GM23338 (cell line): ENCODE results near the gene LEPR. TPM values are rescaled to one million over a fixed set of nuclear protein-coding genes. Genes with fewer than 3 reads are reported as not detected.

Experiments used
- ATAC-seq: fragments of 200-7000 bp; cut with Tn5 transposase; 3 replicates; pipeline ENCODE4 v1.9.1; 2020
- DNase-seq: peaks from one replicate; pipeline ENCODE4 v3.0.0-alpha.2; 2015; ENCODE audit warnings: low spot score
- H2AFZ ChIP-seq: fragments of 200-600 bp; sonication (generic); 2 replicates; pipeline ENCODE4 v1.8.0; 2016; ENCODE audit warnings: antibody characterized with exemption, mild to moderate bottlenecking, moderate library complexity
- H3F3A ChIP-seq: fragments of 200-600 bp; sonication (generic); replicated peaks from 2 replicates; pipeline ENCODE4 v1.8.0; 2017; ENCODE audit warnings: antibody characterized with exemption, mixed run types, low read depth
- H3K27ac ChIP-seq: fragments of 200-600 bp; sonication (generic); 2 replicates; pipeline ENCODE4 v1.6.1; 2016; ENCODE audit warnings: low read depth
- H3K27me3 ChIP-seq: fragments of 200-600 bp; sonication (generic); 2 replicates; pipeline ENCODE4 v1.8.0; 2016; ENCODE audit warnings: mild to moderate bottlenecking, mixed run types, moderate library complexity; ENCODE audit not compliant: insufficient read depth
- H3K36me3 ChIP-seq: fragments of 200-600 bp; sonication (generic); 2 replicates; pipeline ENCODE4 v1.8.0; 2016; ENCODE audit warnings: mild to moderate bottlenecking; ENCODE audit not compliant: insufficient read depth
- H3K4me1 ChIP-seq: fragments of 200-600 bp; sonication (generic); 2 replicates; pipeline ENCODE4 v1.8.0; 2016; ENCODE audit warnings: mild to moderate bottlenecking, moderate library complexity; ENCODE audit not compliant: insufficient read depth
- H3K4me2 ChIP-seq: fragments of 200-600 bp; sonication (generic); 2 replicates; pipeline ENCODE4 v1.7.1; 2017; ENCODE audit warnings: mixed run types
- H3K4me3 ChIP-seq: fragments of 200-600 bp; sonication (generic); 2 replicates; pipeline ENCODE4 v1.6.1; 2016; ENCODE audit warnings: mixed run types
- H3K79me2 ChIP-seq: fragments of 200-600 bp; sonication (generic); replicated peaks from 2 replicates; pipeline ENCODE4 v1.8.0; 2017; ENCODE audit warnings: mild to moderate bottlenecking; ENCODE audit not compliant: insufficient read depth
- H3K9me2 ChIP-seq: fragments of 200-600 bp; sonication (generic); 2 replicates; pipeline ENCODE4 v1.8.0; 2017; ENCODE audit not compliant: insufficient read depth
- H4K20me1 ChIP-seq: fragments of 200-600 bp; sonication (generic); replicated peaks from 2 replicates; pipeline ENCODE4 v1.8.0; 2017; ENCODE audit warnings: mild to moderate bottlenecking; ENCODE audit not compliant: insufficient read depth
- H3K27ac Mint-ChIP-seq: 2 replicates; pipeline ENCODE4 v1.8.0; 2020; ENCODE audit warnings: inconsistent platforms, mild to moderate bottlenecking, moderate library complexity, mixed read lengths
- H3K27me3 Mint-ChIP-seq: 3 replicates; pipeline ENCODE4 v1.8.0; 2022; ENCODE audit warnings: low read depth, mild to moderate bottlenecking, moderate library complexity, mixed read lengths, inconsistent platforms; ENCODE audit not compliant: insufficient read depth, poor library complexity
- H3K36me3 Mint-ChIP-seq: 3 replicates; pipeline ENCODE4 v1.8.0; 2021; ENCODE audit warnings: low read depth, mild to moderate bottlenecking, inconsistent platforms, moderate library complexity, mixed read lengths
- H3K4me1 Mint-ChIP-seq: 3 replicates; pipeline ENCODE4 v1.8.0; 2020; ENCODE audit warnings: mild to moderate bottlenecking, inconsistent platforms, mixed read lengths
- H3K4me3 Mint-ChIP-seq: 3 replicates; pipeline ENCODE4 v1.8.0; 2021; ENCODE audit warnings: moderate library complexity, mild to moderate bottlenecking, inconsistent platforms, mixed read lengths
- H3K9me3 Mint-ChIP-seq: 3 replicates; pipeline ENCODE4 v1.8.0; 2020; ENCODE audit warnings: moderate library complexity, mild to moderate bottlenecking, inconsistent platforms, mixed read lengths
- EZH2 ChIP-seq: fragments of 200-600 bp; sonication (generic); IDR thresholded peaks from one replicate; pipeline ENCODE4 v1.8.0; 2017; ENCODE audit warnings: antibody characterized with exemption, mild to moderate bottlenecking, low read depth; ENCODE audit not compliant: unreplicated experiment
- JUNB ChIP-seq: IDR thresholded peaks from one replicate; pipeline ENCODE4 v1.6.1; 2016; ENCODE audit warnings: antibody characterized with exemption; ENCODE audit not compliant: unreplicated experiment
- STAT1 ChIP-seq: IDR thresholded peaks from one replicate; pipeline ENCODE4 v1.6.1; 2016; ENCODE audit warnings: antibody characterized with exemption; ENCODE audit not compliant: unreplicated experiment
- ZNF114 ChIP-seq: fragments of 250-450 bp; sonication (Bioruptor Pico); IDR thresholded peaks from 2 replicates; pipeline ENCODE4 v1.5.0; 2020; ENCODE audit warnings: mild to moderate bottlenecking, moderate library complexity
- ZNF331 ChIP-seq: fragments of 250-450 bp; sonication (Bioruptor Pico); IDR thresholded peaks from 2 replicates; pipeline ENCODE4 v1.5.0; 2020; ENCODE audit warnings: low read depth, mild to moderate bottlenecking, moderate library complexity
- polyA plus RNA-seq: library from polyadenylated mRNA; unstranded; fragments of >200 nt; fragmentation: Nextera tagmentation; extraction: Ambion mirVana; gene quantifications from 2 replicates; pipeline ENCODE4 v1.2.1, GENCODE V29; 2016
- total RNA-seq: library from RNA; depleted of rRNA; stranded (reverse); fragments of >200 nt; shearing (Covaris generic); gene quantifications from 2 replicates; pipeline ENCODE4 v1.2.3, GENCODE V29; 2014
- TF ChIP-seq, protein P1 (sequence below): IDR thresholded peaks from one replicate; pipeline ENCODE4 v1.6.1; 2018; ENCODE audit warnings: antibody characterized with exemption; ENCODE audit not compliant: unreplicated experiment
- TF ChIP-seq, protein P2 (sequence below): IDR thresholded peaks from 2 replicates; pipeline ENCODE4 v1.6.1; 2016; ENCODE audit warnings: antibody characterized with exemption
- TF ChIP-seq, protein P3 (sequence below): fragments of 250-450 bp; sonication (Bioruptor Pico); IDR thresholded peaks from 2 replicates; pipeline ENCODE4 v1.5.0; 2020; ENCODE audit warnings: mild to moderate bottlenecking, moderate library complexity

LEPR gene
- total and polyA plus RNA-seq, 2 experiments from 2014 or later: 2.1 to 4.7 TPM

DNA sequence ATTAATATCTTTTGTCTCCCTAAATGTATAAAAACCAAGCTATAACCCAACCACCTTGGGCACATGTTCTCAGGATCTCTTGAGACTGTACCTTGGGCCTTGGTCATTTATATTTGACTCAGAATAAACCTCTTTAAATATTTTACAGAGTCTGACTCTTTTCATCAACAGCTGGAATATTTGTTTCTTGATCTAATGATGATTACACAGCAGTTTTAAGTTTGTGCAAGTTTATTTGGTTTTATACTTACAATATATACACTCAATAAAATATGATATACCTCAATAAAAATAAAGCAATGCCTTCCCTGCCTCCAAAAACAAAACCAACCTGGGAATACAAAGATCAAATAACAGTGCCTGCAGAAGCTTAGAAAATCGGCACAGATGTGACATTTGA, 22.0 kb downstream of the LEPR start (continued):
- TF ChIP-seq ZNF331 (no peak), ZNF114 (CRISPR knock-in tag) (no peak), EZH2 (no peak)
- TF ChIP-seq, protein P1, sequence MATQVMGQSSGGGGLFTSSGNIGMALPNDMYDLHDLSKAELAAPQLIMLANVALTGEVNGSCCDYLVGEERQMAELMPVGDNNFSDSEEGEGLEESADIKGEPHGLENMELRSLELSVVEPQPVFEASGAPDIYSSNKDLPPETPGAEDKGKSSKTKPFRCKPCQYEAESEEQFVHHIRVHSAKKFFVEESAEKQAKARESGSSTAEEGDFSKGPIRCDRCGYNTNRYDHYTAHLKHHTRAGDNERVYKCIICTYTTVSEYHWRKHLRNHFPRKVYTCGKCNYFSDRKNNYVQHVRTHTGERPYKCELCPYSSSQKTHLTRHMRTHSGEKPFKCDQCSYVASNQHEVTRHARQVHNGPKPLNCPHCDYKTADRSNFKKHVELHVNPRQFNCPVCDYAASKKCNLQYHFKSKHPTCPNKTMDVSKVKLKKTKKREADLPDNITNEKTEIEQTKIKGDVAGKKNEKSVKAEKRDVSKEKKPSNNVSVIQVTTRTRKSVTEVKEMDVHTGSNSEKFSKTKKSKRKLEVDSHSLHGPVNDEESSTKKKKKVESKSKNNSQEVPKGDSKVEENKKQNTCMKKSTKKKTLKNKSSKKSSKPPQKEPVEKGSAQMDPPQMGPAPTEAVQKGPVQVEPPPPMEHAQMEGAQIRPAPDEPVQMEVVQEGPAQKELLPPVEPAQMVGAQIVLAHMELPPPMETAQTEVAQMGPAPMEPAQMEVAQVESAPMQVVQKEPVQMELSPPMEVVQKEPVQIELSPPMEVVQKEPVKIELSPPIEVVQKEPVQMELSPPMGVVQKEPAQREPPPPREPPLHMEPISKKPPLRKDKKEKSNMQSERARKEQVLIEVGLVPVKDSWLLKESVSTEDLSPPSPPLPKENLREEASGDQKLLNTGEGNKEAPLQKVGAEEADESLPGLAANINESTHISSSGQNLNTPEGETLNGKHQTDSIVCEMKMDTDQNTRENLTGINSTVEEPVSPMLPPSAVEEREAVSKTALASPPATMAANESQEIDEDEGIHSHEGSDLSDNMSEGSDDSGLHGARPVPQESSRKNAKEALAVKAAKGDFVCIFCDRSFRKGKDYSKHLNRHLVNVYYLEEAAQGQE: no peak
- TF ChIP-seq, protein P2, sequence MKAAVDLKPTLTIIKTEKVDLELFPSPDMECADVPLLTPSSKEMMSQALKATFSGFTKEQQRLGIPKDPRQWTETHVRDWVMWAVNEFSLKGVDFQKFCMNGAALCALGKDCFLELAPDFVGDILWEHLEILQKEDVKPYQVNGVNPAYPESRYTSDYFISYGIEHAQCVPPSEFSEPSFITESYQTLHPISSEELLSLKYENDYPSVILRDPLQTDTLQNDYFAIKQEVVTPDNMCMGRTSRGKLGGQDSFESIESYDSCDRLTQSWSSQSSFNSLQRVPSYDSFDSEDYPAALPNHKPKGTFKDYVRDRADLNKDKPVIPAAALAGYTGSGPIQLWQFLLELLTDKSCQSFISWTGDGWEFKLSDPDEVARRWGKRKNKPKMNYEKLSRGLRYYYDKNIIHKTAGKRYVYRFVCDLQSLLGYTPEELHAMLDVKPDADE: no peak

DNA sequence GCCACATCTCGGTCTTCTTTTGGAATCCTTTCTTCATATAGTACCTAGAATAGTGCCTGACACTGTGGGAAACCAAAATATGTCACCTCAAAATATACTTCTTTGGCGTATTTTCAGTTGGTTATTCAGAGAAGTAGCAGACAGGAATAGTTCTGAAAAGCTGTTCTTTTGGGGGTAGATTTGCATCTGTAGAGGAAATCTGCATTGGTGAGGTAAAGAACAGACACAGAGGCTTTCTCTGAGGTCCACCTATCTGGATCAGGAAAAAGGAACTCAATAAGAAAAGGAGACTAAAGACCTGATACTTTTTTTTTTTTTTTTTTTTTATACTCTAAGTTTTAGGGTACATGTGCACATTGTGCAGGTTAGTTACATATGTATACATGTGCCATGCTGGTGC, 23.2 kb downstream of the LEPR start:
- H3K4me3 ChIP-seq: 0 out of 2 replicates have a peak overlapping the region, but pooled peaks have one; percentile 26
- H3F3A ChIP-seq: no peaks in the 10 kb centered on the region

More for the DNA sequence above, 23.2 kb downstream of the LEPR start:
- Mint-ChIP-seq H3K4me1 (peaks cover 34% of the 10 kb centered on the region), H3K36me3 (peaks cover 17% of the 10 kb centered on the region; the same call in 2 of the 3 replicates), H3K27me3 (no peaks in the 10 kb centered on the region), H3K4me3 (no peak overlapping the region), H3K9me3 (peaks cover 19% of the 10 kb centered on the region), H3K27ac (no peak overlapping the region)
- H3K79me2 ChIP-seq: no peaks in the 10 kb centered on the region
- H3K36me3 ChIP-seq: no peaks in the 10 kb centered on the region
- TF ChIP-seq, protein P3, sequence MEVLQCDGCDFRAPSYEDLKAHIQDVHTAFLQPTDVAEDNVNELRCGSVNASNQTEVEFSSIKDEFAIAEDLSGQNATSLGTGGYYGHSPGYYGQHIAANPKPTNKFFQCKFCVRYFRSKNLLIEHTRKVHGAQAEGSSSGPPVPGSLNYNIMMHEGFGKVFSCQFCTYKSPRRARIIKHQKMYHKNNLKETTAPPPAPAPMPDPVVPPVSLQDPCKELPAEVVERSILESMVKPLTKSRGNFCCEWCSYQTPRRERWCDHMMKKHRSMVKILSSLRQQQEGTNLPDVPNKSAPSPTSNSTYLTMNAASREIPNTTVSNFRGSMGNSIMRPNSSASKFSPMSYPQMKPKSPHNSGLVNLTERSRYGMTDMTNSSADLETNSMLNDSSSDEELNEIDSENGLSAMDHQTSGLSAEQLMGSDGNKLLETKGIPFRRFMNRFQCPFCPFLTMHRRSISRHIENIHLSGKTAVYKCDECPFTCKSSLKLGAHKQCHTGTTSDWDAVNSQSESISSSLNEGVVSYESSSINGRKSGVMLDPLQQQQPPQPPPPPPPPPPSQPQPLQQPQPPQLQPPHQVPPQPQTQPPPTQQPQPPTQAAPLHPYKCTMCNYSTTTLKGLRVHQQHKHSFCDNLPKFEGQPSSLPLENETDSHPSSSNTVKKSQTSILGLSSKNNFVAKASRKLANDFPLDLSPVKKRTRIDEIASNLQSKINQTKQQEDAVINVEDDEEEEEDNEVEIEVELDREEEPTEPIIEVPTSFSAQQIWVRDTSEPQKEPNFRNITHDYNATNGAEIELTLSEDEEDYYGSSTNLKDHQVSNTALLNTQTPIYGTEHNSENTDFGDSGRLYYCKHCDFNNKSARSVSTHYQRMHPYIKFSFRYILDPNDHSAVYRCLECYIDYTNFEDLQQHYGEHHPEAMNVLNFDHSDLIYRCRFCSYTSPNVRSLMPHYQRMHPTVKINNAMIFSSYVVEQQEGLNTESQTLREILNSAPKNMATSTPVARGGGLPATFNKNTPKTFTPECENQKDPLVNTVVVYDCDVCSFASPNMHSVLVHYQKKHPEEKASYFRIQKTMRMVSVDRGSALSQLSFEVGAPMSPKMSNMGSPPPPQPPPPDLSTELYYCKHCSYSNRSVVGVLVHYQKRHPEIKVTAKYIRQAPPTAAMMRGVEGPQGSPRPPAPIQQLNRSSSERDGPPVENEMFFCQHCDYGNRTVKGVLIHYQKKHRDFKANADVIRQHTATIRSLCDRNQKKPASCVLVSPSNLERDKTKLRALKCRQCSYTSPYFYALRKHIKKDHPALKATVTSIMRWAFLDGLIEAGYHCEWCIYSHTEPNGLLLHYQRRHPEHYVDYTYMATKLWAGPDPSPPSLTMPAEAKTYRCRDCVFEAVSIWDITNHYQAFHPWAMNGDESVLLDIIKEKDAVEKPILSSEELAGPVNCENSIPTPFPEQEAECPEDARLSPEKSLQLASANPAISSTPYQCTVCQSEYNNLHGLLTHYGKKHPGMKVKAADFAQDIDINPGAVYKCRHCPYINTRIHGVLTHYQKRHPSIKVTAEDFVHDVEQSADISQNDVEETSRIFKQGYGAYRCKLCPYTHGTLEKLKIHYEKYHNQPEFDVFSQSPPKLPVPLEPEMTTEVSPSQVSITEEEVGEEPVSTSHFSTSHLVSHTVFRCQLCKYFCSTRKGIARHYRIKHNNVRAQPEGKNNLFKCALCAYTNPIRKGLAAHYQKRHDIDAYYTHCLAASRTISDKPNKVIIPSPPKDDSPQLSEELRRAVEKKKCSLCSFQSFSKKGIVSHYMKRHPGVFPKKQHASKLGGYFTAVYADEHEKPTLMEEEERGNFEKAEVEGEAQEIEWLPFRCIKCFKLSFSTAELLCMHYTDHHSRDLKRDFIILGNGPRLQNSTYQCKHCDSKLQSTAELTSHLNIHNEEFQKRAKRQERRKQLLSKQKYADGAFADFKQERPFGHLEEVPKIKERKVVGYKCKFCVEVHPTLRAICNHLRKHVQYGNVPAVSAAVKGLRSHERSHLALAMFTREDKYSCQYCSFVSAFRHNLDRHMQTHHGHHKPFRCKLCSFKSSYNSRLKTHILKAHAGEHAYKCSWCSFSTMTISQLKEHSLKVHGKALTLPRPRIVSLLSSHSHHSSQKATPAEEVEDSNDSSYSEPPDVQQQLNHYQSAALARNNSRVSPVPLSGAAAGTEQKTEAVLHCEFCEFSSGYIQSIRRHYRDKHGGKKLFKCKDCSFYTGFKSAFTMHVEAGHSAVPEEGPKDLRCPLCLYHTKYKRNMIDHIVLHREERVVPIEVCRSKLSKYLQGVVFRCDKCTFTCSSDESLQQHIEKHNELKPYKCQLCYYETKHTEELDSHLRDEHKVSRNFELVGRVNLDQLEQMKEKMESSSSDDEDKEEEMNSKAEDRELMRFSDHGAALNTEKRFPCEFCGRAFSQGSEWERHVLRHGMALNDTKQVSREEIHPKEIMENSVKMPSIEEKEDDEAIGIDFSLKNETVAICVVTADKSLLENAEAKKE (CRISPR knock-in tag): no peak
- TF ChIP-seq STAT1 (no peak), JUNB (no peak), ZNF114 (CRISPR knock-in tag) (no peak)
- TF ChIP-seq, protein P1: no peak
- H3K9me2 ChIP-seq: no peaks in the 10 kb centered on the region
- ATAC-seq: no peak
- H4K20me1 ChIP-seq: no peaks in the 10 kb centered on the region
- DNase-seq: no peak
- peaks cover 24% of the 10 kb centered on the region for H3K4me1 ChIP-seq
- no peak overlapping the region for H2AFZ ChIP-seq
- peak overlapping the region; percentile 60; the same call in 1 of the 2 replicates for H3K27ac ChIP-seq
- no peaks in the 10 kb centered on the region for H3K27me3 ChIP-seq
- no peak overlapping the region; the same call in 1 of the 2 replicates for H3K4me2 ChIP-seq
